Neural cell (in vitro differentiated cells): ENCODE data around the gene TRPV2.

Experiments used
- EP300 ChIP-seq: fragments of 450-650 bp; conservative IDR thresholded peaks from 2 replicates; pipeline ENCODE4 v1.6.1; 2014; ENCODE audit warnings: antibody characterized with exemption, mild to moderate bottlenecking, moderate library complexity; ENCODE audit not compliant: poor library complexity, severe bottlenecking
- EZH2 ChIP-seq: fragments of 200-600, 300-800 bp; shearing (Covaris generic), sonication (generic); IDR thresholded peaks from 2 replicates; pipeline ENCODE4 v1.6.1; 2014; ENCODE audit warnings: antibody characterized with exemption, low read length, borderline replicate concordance, mild to moderate bottlenecking; ENCODE audit not compliant: insufficient read depth, poor library complexity, severe bottlenecking
- MXI1 ChIP-seq: fragments of 450-650 bp; conservative IDR thresholded peaks from 2 replicates; pipeline ENCODE4 v1.6.1; 2014; ENCODE audit warnings: antibody characterized with exemption, mild to moderate bottlenecking; ENCODE audit not compliant: poor library complexity, severe bottlenecking
- POLR2AphosphoS5 ChIP-seq: IDR thresholded peaks from 2 replicates; pipeline ENCODE4 v1.6.1; 2012
- RAD21 ChIP-seq: fragments of 450-650 bp; conservative IDR thresholded peaks from 2 replicates; pipeline ENCODE4 v1.6.1; 2014; ENCODE audit warnings: antibody characterized with exemption, mild to moderate bottlenecking, moderate library complexity
- SMC3 ChIP-seq: fragments of 450-650 bp; conservative IDR thresholded peaks from 2 replicates; pipeline ENCODE4 v1.6.1; 2014; ENCODE audit warnings: antibody characterized with exemption, mild to moderate bottlenecking, moderate library complexity; ENCODE audit not compliant: poor library complexity
- TAF1 ChIP-seq: IDR thresholded peaks from 2 replicates; pipeline ENCODE4 v1.6.1; 2012; ENCODE audit warnings: low read depth
- TF ChIP-seq, protein P1 (sequence below): fragments of 450-650 bp; IDR thresholded peaks from 2 replicates; pipeline ENCODE4 v1.5.1; 2014; ENCODE audit warnings: antibody characterized with exemption, mild to moderate bottlenecking, moderate library complexity; ENCODE audit not compliant: poor library complexity, severe bottlenecking
- TF ChIP-seq, protein P2 (sequence below): IDR thresholded peaks from 2 replicates; pipeline ENCODE4 v1.6.1; 2012; ENCODE audit warnings: borderline replicate concordance

- TF ChIP-seq EZH2 (no peak), POLR2AphosphoS5 (no peak), TAF1 (no peak), RAD21 (no peak), EP300 (no peak), SMC3 (no peak), MXI1 (no peak)
- TF ChIP-seq, protein P1, sequence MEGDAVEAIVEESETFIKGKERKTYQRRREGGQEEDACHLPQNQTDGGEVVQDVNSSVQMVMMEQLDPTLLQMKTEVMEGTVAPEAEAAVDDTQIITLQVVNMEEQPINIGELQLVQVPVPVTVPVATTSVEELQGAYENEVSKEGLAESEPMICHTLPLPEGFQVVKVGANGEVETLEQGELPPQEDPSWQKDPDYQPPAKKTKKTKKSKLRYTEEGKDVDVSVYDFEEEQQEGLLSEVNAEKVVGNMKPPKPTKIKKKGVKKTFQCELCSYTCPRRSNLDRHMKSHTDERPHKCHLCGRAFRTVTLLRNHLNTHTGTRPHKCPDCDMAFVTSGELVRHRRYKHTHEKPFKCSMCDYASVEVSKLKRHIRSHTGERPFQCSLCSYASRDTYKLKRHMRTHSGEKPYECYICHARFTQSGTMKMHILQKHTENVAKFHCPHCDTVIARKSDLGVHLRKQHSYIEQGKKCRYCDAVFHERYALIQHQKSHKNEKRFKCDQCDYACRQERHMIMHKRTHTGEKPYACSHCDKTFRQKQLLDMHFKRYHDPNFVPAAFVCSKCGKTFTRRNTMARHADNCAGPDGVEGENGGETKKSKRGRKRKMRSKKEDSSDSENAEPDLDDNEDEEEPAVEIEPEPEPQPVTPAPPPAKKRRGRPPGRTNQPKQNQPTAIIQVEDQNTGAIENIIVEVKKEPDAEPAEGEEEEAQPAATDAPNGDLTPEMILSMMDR = no peak
- TF ChIP-seq, protein P2, sequence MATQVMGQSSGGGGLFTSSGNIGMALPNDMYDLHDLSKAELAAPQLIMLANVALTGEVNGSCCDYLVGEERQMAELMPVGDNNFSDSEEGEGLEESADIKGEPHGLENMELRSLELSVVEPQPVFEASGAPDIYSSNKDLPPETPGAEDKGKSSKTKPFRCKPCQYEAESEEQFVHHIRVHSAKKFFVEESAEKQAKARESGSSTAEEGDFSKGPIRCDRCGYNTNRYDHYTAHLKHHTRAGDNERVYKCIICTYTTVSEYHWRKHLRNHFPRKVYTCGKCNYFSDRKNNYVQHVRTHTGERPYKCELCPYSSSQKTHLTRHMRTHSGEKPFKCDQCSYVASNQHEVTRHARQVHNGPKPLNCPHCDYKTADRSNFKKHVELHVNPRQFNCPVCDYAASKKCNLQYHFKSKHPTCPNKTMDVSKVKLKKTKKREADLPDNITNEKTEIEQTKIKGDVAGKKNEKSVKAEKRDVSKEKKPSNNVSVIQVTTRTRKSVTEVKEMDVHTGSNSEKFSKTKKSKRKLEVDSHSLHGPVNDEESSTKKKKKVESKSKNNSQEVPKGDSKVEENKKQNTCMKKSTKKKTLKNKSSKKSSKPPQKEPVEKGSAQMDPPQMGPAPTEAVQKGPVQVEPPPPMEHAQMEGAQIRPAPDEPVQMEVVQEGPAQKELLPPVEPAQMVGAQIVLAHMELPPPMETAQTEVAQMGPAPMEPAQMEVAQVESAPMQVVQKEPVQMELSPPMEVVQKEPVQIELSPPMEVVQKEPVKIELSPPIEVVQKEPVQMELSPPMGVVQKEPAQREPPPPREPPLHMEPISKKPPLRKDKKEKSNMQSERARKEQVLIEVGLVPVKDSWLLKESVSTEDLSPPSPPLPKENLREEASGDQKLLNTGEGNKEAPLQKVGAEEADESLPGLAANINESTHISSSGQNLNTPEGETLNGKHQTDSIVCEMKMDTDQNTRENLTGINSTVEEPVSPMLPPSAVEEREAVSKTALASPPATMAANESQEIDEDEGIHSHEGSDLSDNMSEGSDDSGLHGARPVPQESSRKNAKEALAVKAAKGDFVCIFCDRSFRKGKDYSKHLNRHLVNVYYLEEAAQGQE = no peak
Measured at GRCh38 chr17:16449121-16449570, 33.8 kb downstream of the TRPV2 start.
